ENCODE data around the gene TMEM198.
A peak's percentile ranks its signal among the peaks of the same experiment; 100 is the strongest.

TMEM198 gene

DNA sequence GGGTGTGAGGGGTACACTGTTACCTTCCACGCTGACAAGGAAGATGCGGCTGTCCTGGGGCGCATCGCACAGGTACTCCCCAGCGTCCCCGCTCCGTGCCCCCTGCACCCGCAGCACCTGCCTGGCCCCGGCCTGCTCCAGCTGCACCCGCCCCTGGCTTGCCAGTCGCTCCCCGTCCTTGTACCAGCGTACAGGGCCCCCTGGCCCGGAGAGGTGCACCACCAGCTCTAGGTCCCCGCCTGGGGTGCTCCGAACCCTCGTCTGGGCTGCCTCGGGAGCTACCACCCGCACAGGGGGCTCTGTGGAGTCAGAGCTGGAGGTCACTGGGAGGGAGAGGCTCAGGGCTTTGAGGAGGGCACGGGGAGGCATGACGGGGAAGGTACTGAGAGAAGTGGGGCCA, 13.5 kb downstream of the TMEM198 start:
- TF ChIP-seq CTCF (conservative IDR thresholded peaks at IDR 0.05) (no peak), ZFX (IDR thresholded peaks at IDR 0.05) (no peak)

GRCh38 chr2:219557791-219558785, 14.3 kb downstream of the TMEM198 start:
- no peak overlapping the region for H3K27ac ChIP-seq
- TF ChIP-seq ZFX (IDR thresholded peaks at IDR 0.05) = no peak
- no peak for TF ChIP-seq CTCF (conservative IDR thresholded peaks at IDR 0.05)

More for the DNA sequence above, 13.5 kb downstream of the TMEM198 start:
- no peak overlapping the region for H3K27ac ChIP-seq

DNA sequence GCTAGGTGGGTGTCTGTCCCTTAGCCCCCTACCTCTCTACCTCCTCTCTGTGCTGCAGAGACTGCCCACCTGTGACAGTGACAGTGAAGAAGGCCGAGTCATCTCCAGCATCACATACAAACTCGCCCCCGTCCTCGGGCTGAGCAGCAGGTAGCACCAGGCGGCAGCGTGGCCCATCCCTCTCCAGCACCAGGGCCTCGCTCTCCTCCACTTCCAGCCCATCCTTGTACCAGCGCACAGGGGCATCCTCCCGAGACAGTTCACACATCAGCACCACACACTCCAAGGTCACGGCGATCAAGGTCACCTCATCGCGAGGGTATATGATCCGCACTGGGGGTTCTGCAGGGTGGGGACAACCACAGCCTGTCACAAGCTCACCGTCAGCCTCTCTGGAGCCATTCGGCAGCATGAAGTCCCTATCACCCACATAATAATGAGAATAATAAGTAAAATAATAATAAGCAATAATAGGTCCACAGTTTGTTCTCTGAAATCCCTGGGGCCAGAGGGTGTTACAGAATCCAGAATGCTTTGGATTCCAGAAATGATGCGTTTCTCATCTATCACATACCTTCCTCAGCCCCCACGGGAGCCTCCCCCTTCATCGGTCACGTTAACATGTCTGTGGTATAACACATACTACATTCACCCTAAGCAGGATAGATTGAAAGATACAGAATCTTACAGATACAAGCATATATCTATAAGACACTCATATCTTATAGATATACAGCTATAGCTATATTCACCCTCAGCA, 15.5 kb downstream of the TMEM198 start:
- TF ChIP-seq CTCF (conservative IDR thresholded peaks at IDR 0.05) = no peak
- no peak for TF ChIP-seq ZFX (IDR thresholded peaks at IDR 0.05)
- H3K27ac ChIP-seq = no peak overlapping the region

DNA sequence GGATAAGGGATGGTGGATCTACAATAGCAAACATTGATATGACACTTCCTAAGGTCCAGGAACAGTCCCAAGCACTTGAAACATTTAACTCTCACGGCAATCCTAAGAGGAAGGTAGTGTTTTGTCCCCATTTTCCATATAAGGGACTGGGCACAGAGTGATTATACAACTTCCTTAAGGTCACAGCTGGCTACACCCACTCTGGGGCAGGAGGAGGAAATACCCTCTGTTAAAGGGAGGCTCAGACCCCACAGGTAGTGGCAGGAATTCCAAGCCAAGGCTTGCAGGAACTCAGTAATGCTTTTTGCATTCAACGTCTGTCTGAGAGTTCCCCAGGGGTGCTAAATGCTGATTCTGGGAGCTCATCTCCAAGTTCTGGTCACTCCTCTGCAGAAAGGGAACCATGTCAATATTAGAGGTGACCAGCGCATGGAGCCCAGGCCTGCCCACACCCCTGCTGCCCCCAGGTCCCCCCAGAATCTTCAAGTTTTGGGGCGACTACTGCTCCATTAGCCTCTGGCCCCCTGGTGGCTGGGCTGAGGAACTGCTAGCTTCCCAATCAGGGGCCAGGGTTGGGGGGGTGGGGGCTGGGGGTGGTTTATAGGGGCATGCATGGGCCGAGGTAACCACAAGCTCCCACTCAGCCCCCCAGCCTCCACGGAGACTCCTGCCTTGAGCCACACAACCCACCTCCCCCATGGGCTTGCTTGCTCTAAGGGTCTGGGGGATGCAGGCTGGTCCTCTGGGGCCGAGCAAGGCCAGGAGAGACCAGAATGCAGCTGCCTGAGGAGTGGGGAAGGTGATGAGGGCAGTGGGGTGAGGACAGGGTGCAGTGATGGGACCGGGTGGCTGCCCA, 16.4 kb downstream of the TMEM198 start:
- peak; percentile 88 for TF ChIP-seq CTCF (conservative IDR thresholded peaks at IDR 0.05)
- no peak for TF ChIP-seq ZFX (IDR thresholded peaks at IDR 0.05)
- no peak overlapping the region for H3K27ac ChIP-seq

DNA sequence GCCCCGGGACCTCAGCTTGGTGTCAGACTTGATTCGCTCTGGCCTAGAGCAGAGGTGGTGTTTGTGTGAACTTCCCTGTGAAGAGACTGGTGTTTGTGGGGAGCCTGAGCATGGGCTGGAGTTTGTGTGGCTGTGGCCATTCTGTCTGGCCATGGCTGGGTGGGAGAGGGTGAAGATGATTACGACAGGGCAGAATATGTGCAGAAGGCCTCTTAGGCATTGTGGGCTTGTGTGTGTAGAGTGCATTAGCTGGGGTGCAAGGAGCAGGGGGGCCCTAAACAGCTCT, 17.0 kb downstream of the TMEM198 start:
- no peak for TF ChIP-seq CTCF (conservative IDR thresholded peaks at IDR 0.05)
- TF ChIP-seq ZFX (IDR thresholded peaks at IDR 0.05) = no peak

DNA sequence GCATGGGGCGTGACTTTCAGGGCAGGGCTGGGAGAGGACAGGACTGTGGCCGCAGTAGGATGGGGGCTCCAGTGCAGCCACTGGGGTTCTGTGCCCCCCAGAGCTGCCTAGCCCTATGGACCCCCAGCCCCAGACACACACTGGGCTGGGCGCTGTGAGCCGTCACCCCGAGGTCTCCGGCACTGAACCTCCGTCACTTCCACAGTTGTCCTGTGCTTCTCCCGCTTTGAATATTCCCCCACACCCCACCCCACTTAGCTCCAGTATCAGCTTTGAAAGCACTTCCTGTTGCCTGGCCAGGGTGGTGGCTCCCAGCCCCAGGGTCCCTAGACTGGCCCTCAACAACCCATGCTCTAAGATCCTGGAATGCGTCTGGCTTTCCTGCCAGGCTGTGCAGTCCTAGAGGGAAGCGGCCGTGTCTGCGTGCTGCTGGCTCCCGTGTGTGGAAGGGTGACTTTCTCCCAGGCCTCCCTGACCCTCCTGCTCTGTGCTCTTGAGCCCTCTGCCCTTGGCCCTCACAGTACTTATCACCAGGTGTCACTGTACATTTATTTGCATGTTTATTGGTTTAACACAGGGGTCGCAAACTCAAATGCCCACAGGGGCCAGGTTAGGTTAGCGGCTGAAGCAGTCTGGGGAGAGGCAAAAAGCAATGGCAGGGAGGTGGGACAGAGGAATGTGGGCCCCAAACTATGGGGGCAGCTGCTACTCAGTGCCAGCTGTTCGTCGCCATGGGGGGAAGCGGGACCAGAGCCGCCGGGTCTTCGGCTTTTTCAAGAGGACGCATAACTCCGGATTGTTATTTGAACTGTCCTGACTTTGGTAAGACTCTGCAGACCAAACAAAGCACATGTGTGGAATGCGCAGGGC, 17.6 kb downstream of the TMEM198 start:
- no peak for TF ChIP-seq ZFX (IDR thresholded peaks at IDR 0.05)
- no peak for TF ChIP-seq CTCF (conservative IDR thresholded peaks at IDR 0.05)
- H3K27ac ChIP-seq = no peak overlapping the region

More for the DNA sequence above, 17.0 kb downstream of the TMEM198 start:
- H3K27ac ChIP-seq = no peak overlapping the region

All from C4-2B (cell line).